NCI-H2227 treated with DMSO at 0.1 percent for 48 hours (cell line): ENCODE results near the gene FIGNL1.

ENCODE experiments used
- DNase-seq: peaks from one replicate; lab custom pipeline; 2025; lab: John Stamatoyannopoulos, UW

The FIGNL1 gene

DNA sequence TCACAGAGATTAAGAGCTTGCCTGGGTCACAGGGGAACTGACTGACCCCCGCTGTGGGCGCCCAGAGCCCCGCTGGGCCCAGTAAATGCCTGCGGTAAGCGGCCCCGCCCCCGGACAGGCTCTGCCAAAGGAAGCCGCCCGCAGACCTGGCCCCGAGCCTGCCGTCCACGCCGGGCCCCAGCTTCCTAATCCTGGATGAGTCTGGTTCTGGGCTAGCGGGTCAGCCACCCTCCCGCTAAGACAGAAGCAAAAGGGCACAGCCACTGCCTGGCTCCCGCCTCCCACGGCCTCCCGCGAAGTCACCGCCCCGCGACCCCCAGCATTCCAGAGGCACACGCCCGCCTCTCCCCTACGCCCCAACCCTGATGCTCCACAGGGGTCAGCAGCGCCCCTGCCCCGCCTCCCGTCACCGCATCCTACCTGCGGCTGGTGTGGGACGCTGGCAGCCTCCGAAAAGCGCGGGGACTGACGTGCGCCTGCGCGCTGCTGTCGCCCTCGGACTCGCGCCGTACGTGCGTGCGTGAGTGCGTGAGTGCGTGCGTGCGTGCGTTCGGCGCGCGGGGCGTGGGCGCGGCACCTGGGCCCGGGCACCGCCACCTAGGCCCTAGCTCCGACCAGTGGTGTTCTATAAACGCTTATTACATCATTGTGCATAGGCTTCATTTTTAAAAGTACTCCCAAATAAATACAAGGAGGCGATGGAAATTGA lies at the start of gene FIGNL1:
TSS of gene FIGNL1 (minus strand) at position 470 of the 709 bp plus-strand sequence. CDS start 3,063 bp downstream, outside the sequence.
- DNase-seq: peak; percentile 77

DNA sequence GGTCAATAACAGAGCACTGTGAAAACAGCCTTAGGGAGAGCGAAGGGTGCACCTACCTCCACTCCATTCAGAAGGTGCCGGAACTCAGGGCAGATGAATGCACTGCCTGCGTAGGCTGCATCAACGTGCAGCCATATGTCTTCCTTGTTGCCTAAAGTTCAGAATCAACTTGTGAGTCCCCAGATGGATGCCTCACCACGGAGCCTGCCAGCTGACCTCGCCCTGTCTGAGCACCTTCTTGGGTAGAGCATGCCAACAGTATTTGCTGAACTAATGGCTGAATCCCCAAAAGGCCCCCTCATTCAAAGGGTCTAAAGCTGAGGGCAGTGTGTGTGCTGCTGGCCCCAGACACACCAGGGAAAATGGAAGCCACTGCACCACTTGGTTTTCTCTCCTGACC lies 48.9 kb upstream of the FIGNL1 start:
- no peak for DNase-seq

GRCh38 chr7:50497968-50498367 lies 47.8 kb upstream of the FIGNL1 start:
- DNase-seq: no peak

DNA sequence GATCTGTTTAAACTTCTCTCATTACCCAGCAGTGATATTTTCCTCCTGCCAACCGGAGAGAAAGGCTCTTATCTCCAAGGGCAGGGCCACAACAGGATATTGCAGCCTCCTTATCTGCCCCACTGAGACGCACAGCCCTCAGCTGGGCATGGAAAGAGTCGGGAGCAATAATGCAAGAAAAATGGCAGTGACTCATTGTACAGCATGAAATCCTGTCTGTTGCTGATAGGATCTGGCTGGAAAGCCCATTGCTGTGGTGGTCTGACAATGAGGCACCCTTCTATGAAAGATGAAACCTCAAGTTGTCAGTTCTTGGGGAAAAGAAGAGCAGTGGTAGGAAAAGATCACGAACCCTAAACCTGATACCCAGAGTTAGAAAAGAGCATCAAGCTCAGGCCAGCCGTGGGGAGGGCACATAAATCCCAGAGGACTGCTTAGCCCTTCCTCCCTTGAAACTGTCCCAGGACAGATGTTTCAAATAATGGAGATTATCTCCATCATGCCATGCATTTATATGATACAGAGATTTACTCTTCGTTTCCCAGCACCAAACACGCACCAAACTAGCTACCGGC lies 47.0 kb upstream of the FIGNL1 start:
- no peak for DNase-seq

DNA sequence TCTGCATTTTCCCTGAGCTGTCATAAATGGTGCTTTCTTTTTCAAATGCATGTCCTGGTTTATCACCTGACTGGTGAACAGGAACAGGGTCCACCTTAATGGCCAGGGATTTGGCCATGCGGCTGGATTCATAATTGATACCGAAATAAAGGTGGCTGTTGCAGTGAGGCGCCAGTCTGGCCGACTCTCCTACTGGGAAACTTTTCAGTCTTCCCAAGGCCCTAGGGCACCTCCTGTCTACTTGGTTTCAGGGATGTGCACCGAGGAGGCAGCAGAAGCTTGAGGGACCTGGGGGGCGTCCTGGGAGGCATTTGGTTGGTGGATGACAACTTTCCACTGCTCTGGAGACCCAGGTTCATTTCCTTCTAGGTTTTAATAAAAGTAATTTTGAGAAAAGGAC lies 46.4 kb upstream of the FIGNL1 start:
- DNase-seq: no peak

- no peak for DNase-seq
Measured at GRCh38 chr7:50495746-50496145, 45.6 kb upstream of the FIGNL1 start.

GRCh38 chr7:50492770-50493519 lies 42.8 kb upstream of the FIGNL1 start:
- no peak for DNase-seq

GRCh38 chr7:50491943-50492342 lies 41.8 kb upstream of the FIGNL1 start:
- no peak for DNase-seq

DNA sequence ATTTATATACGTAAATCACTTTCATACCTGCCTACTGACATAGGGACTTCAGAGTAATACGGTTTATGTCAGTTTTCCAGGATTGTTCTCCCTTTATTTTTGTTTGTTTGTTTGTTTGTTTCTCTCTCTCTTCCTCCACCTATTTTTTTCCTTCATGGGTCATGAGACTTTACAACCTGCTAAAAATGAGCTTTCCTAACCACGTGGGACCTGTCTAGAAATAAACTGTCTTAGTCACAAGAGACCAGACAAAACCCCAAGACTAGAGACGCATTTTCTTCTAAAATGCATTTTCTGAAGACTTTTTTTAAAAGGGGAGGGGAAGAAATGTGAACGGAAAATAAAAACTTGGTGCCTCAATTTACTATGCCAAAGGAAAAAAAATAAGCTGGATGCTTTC lies 41.1 kb upstream of the FIGNL1 start:
- DNase-seq: no peak

- DNase-seq: no peak
Measured at GRCh38 chr7:50488379-50488778, 38.2 kb upstream of the FIGNL1 start.

GRCh38 chr7:50486512-50486911 lies 36.4 kb upstream of the FIGNL1 start:
- peak; percentile 43 for DNase-seq

GRCh38 chr7:50481867-50482266 lies 31.7 kb upstream of the FIGNL1 start:
- no peak for DNase-seq

GRCh38 chr7:50480797-50481196 lies 30.6 kb upstream of the FIGNL1 start:
- DNase-seq: no peak

GRCh38 chr7:50479743-50480517 lies 29.8 kb upstream of the FIGNL1 start:
- DNase-seq: no peak

DNA sequence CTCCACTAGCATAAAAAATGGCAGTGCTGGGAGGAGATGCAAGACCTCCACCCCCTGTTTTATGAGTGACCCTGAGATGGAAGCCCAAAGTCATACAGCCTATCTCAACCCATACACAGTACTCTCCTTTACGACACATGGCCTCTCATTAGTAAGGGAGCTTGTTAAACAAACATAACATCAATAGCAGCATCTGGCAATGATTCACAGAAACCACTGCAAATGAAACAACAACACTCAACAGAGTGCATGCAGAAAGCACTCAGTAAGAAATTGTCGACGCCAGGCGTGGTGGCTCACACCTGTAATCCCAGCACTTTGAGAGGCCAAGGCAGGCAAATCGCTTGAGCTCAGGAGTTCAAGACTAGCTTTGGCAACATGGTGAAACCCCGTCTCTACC lies 27.5 kb upstream of the FIGNL1 start:
- no peak for DNase-seq

DNA sequence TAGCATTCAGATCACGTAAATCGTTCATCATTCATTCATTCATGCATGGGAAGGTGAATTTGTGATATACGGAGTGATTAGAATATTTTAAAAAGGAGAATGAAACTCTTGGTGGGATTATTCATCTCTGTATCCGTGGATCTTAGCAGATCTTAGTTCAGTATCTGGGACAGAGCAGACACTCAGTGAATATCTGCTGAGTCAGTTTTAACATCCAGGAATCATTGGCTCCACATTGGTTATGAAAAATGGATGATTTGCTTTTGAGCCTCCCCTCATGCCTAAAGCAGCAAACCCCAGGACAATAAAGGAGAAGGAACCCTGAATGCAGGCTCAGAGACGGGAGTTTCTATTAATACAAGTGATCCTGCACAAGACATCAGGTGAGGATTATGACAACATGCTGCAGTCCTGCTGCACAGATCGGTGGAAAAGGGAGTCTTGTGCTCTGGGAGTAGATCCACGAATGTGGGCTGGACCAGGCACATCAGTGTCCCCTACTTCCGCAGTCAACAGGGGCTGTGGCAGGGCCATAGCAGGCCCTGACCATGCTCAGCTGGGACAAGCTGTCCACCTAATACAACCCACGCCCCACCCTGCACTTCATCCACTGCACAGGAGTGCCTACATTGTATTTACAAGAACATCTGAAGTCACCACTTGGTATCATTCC lies 26.9 kb upstream of the FIGNL1 start:
- DNase-seq: no peak

GRCh38 chr7:50475340-50475739 lies 25.2 kb upstream of the FIGNL1 start:
- DNase-seq: no peak

GRCh38 chr7:50474382-50475160 lies 24.4 kb upstream of the FIGNL1 start:
- no peak for DNase-seq

- DNase-seq: no peak
Measured at GRCh38 chr7:50473531-50473930, 23.4 kb upstream of the FIGNL1 start.

GRCh38 chr7:50472427-50472826 lies 22.3 kb upstream of the FIGNL1 start:
- no peak for DNase-seq

- no peak for DNase-seq
Measured at GRCh38 chr7:50471970-50472369, 21.8 kb upstream of the FIGNL1 start.
